Trophoblast cell (in vitro differentiated cells and primary cell): Measurements from ENCODE around the gene TCF3.

Experiments
- DNase-seq, 2 donors: peaks; one replicate each; pipeline ENCODE4 v3.0.0-alpha.2; 2016
- H2AFZ ChIP-seq: 2 replicates; pipeline ENCODE4 v1.6.1; 2013; ENCODE audit warnings: low read length, moderate library complexity, mild to moderate bottlenecking; ENCODE audit not compliant: insufficient read depth, poor library complexity
- H2AK5ac ChIP-seq: 2 replicates; pipeline ENCODE4 v1.6.1; 2013; ENCODE audit warnings: mild to moderate bottlenecking, low read length
- H2BK120ac ChIP-seq: 2 replicates; pipeline ENCODE4 v1.6.1; 2013; ENCODE audit warnings: low read length, mild to moderate bottlenecking, moderate library complexity; ENCODE audit not compliant: insufficient read depth, poor library complexity
- H2BK12ac ChIP-seq: 2 replicates; pipeline ENCODE4 v1.6.1; 2013; ENCODE audit warnings: mild to moderate bottlenecking, low read length, moderate library complexity
- H2BK5ac ChIP-seq: 2 replicates; pipeline ENCODE4 v1.6.1; 2013; ENCODE audit warnings: low read length, low read depth, moderate library complexity, mild to moderate bottlenecking; ENCODE audit not compliant: poor library complexity
- H3K14ac ChIP-seq: 2 replicates; pipeline ENCODE4 v1.6.1; 2013; ENCODE audit warnings: mild to moderate bottlenecking, low read length
- H3K18ac ChIP-seq: 2 replicates; pipeline ENCODE4 v1.6.1; 2013; ENCODE audit warnings: mild to moderate bottlenecking, low read length
- H3K23ac ChIP-seq: 2 replicates; pipeline ENCODE4 v1.6.1; 2013; ENCODE audit warnings: low read length
- H3K27ac ChIP-seq: 2 replicates; pipeline ENCODE4 v1.5.1; 2013; ENCODE audit warnings: low read depth, mild to moderate bottlenecking, inconsistent platforms, low read length, moderate library complexity
- H3K27me3 ChIP-seq: 2 replicates; pipeline ENCODE4 v1.6.1; 2013; ENCODE audit warnings: inconsistent platforms, mild to moderate bottlenecking, low read length, moderate library complexity; ENCODE audit not compliant: insufficient read depth
- H3K36me3 ChIP-seq, 2 experiments: 1 replicate in 1 of 2; 2 replicates in 1 of 2; pipeline ENCODE4 v1.6.1; 2013; ENCODE audit warnings: low read length in 2 of 2, mild to moderate bottlenecking in 2 of 2, moderate library complexity in 1 of 2; ENCODE audit not compliant: insufficient read depth in 2 of 2, control insufficient read depth in 1 of 2
- H3K4ac ChIP-seq: 2 replicates; pipeline ENCODE4 v1.6.1; 2013; ENCODE audit warnings: low read depth, mild to moderate bottlenecking, low read length, moderate library complexity
- H3K4me1 ChIP-seq, 2 experiments: 1 replicate in 1 of 2; 2 replicates in 1 of 2; pipeline ENCODE4 v1.6.1; 2013; ENCODE audit warnings: low read length in 2 of 2, mild to moderate bottlenecking in 2 of 2, moderate library complexity in 1 of 2; ENCODE audit not compliant: insufficient read depth in 2 of 2, control insufficient read depth in 1 of 2
- H3K4me2 ChIP-seq: 2 replicates; pipeline ENCODE4 v1.6.1; 2013; ENCODE audit warnings: inconsistent platforms, mild to moderate bottlenecking, low read length, moderate library complexity
- H3K4me3 ChIP-seq: 2 replicates; pipeline ENCODE4 v1.5.1; 2013; ENCODE audit warnings: mild to moderate bottlenecking, low read depth, low read length, inconsistent platforms
- H3K79me1 ChIP-seq: one replicate; pipeline ENCODE4 v1.6.1; 2013; ENCODE audit warnings: low read length
- H3K79me2 ChIP-seq: 2 replicates; pipeline ENCODE4 v1.6.1; 2013; ENCODE audit warnings: low read length, mild to moderate bottlenecking; ENCODE audit not compliant: control insufficient read depth, insufficient read depth, poor library complexity
- H3K9ac ChIP-seq: 2 replicates; pipeline ENCODE4 v1.6.1; 2013; ENCODE audit warnings: mild to moderate bottlenecking, low read length
- H3K9me3 ChIP-seq: 2 replicates; pipeline ENCODE4 v1.6.1; 2013; ENCODE audit warnings: low read depth, mild to moderate bottlenecking, control low read depth, inconsistent platforms, low read length; ENCODE audit not compliant: insufficient read depth
- H4K12ac ChIP-seq: 2 replicates; pipeline ENCODE4 v1.6.1; 2013; ENCODE audit warnings: low read depth, mild to moderate bottlenecking, low read length, moderate library complexity
- H4K8ac ChIP-seq: 2 replicates; pipeline ENCODE4 v1.6.1; 2013; ENCODE audit warnings: low read depth, mild to moderate bottlenecking, low read length, moderate library complexity
- H4K91ac ChIP-seq: one replicate; pipeline ENCODE4 v1.6.1; 2013; ENCODE audit warnings: low read depth, mild to moderate bottlenecking, low read length, moderate library complexity
- WGBS: extraction: QIAGEN DNeasy Blood & Tissue Kit; methylation state at CpG from one replicate; pipeline ENCODE4 v1.1.7; 2013; ENCODE audit warnings: missing lambda C conversion rate; ENCODE audit not compliant: insufficient read length, insufficient coverage; ENCODE audit errors: extremely low coverage; 5-methylcytosine and 5-hydroxymethylcytosine counted together

TCF3 gene

DNA sequence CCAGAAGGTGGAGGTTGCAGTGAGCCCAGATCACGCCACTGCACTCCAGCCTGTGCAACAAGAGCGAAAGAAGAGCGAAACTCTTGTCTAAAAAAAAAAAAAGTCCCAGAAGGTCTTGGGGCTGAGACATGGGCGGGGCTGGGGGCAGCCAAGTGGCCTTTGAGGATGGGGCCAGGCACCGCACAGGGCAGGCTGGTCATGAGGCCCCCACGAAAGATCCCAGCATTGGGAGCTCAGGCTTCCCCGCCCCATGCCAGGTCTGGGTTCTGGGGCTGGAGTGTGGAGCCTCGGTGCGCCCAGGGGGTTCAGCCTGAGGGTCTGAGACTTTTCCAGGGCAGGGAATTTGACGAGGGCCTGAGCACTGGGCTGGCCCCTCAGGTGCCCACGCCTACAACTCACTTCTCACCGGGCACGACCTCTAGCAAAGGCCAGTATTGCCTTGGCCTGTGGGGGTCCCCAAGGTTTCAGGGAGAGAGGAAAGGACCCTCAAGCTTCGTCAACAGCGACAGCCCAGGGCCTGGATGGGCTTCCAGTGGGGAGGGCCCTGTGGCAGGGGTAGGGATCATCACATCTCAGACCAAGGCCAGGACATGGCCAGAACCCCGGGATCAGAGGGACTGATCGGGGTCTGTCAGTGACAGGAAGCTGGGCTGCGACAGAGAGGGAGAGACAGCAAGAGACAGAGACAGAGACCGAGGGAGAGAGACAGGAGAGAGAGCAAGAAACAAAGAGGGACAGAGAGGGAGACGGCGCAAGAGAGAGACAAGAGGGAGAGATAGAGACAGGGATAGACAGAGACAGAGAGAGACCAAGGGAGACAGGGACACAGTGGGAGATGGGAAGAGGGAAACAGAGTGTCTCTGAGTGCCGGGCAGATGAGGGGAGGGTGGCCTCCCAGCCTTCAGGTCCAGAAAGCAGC, 76.8 kb downstream of the TCF3 start:
- no peaks in the 10 kb centered on the region for H3K4me1 ChIP-seq
- no peak overlapping the region for H4K8ac ChIP-seq
- H3K9ac ChIP-seq, result no peak overlapping the region
- H3K4me3 ChIP-seq, result no peak overlapping the region
- H3K79me1 ChIP-seq, result no peaks in the 10 kb centered on the region
- H2AK5ac ChIP-seq, result no peak overlapping the region
- no peak overlapping the region for H2BK12ac ChIP-seq
- no peak overlapping the region for H3K4ac ChIP-seq
- no peak overlapping the region for H3K27ac ChIP-seq
- H4K12ac ChIP-seq, result no peak overlapping the region
- H2AFZ ChIP-seq, result no peak overlapping the region
- H2BK120ac ChIP-seq, result no peak overlapping the region
- no peak overlapping the region for H3K23ac ChIP-seq
- DNase-seq, result no peak
- no peaks in the 10 kb centered on the region for H3K9me3 ChIP-seq
- no peaks in the 10 kb centered on the region for H3K79me2 ChIP-seq
- peaks cover 45% of the 10 kb centered on the region in 2 experiments for H3K36me3 ChIP-seq
- no peak overlapping the region for H2BK5ac ChIP-seq
- H3K14ac ChIP-seq, result no peak overlapping the region
- no peaks in the 10 kb centered on the region for H3K27me3 ChIP-seq
- no peak overlapping the region for H4K91ac ChIP-seq
- no peak overlapping the region for H3K18ac ChIP-seq
- no CpG with 5 or more reads among the region's 22 CpGs for whole genome bisulfite sequencing
- no peak overlapping the region for H3K4me2 ChIP-seq

DNA sequence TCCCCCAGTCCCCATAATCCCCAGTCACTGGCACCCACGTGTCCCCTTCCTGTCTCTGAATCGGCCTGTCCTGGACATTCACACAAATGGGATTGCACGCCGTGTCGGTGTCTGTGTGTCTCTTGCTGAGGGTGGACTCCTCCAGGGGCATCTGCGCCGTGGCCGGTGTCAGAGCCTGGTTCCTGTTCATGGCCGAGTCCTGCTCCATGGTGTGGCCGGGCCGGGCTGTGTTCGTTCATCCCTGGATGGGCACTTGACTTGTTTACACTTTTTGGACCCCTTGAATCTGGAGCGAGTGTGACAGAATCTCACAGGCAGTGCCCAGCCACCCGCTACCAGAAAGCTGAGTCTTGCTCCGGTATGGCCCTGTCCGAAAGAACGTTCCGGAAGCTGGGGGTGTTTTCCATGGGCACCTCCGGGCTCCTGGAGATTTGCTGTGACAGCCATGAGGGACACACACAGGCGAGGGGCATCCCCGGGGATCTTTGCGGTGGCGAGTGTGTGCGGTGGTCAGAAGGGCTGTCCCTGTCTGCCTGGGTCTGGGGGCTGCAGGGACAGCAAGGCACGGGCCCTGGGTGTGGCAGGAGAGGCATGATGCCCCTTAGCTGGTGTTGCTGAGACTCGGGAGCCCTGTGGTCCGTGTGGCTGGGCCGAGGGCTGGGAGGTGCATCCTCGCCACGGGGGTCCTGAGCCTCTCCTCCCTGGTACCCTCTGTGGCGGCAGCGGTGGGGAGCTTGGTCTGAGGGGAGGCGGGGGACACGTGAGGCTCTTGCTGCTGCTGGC, 77.9 kb downstream of the TCF3 start:
- H3K9me3 ChIP-seq, result no peaks in the 10 kb centered on the region
- no peak for DNase-seq
- WGBS, result no CpG with 5 or more reads among the region's 34 CpGs

DNA sequence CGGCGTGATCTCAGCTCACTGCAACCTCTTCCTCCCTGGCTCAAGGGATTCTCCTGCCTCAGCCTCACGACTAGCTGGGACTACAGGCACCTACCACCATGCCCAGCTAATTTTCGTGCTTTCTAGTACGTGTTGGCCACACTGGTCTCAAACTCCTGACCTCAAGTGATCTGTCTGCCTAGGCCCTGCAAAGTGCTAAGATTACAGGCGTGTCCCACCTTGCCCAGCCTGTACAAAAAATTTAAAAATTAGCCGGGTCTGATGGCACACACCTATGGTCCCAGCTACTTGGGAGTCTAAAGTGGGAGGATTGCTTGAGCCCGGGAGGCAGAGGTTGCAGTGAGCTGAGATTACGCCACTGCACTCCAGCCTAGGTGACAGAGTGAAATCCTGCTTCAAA, 79.6 kb downstream of the TCF3 start:
- H3K4me1 ChIP-seq, result peaks cover 3% of the 10 kb centered on the region in 2 experiments
- H2AFZ ChIP-seq, result no peak overlapping the region
- no peak overlapping the region for H4K91ac ChIP-seq
- no peak overlapping the region for H3K23ac ChIP-seq
- H2AK5ac ChIP-seq, result no peak overlapping the region
- H3K79me2 ChIP-seq, result no peaks in the 10 kb centered on the region
- no peak overlapping the region for H3K9ac ChIP-seq
- H2BK120ac ChIP-seq, result no peak overlapping the region
- WGBS, result no CpG with 5 or more reads among the region's 9 CpGs
- peak; percentile 86 to 91 for DNase-seq
- no peak overlapping the region for H2BK12ac ChIP-seq
- peak overlapping the region; percentile 6 for H3K27ac ChIP-seq
- no peak overlapping the region for H2BK5ac ChIP-seq
- no peak overlapping the region for H3K14ac ChIP-seq
- no peak overlapping the region for H3K4ac ChIP-seq
- no peak overlapping the region for H4K12ac ChIP-seq
- no peak overlapping the region for H3K18ac ChIP-seq
- peaks cover 3% of the 10 kb centered on the region for H3K9me3 ChIP-seq
- H3K36me3 ChIP-seq, result peaks cover 20 to 21% of the 10 kb centered on the region in 2 experiments
- H3K79me1 ChIP-seq, result no peaks in the 10 kb centered on the region
- H3K4me3 ChIP-seq, result no peak overlapping the region
- no peak overlapping the region for H3K4me2 ChIP-seq
- peaks cover 2% of the 10 kb centered on the region for H3K27me3 ChIP-seq
- H4K8ac ChIP-seq, result no peak overlapping the region

More for the DNA sequence above, 77.9 kb downstream of the TCF3 start:
- Histone ChIP-seq H4K91ac (no peak overlapping the region), H2BK5ac (no peak overlapping the region), H2AK5ac (no peak overlapping the region), H4K8ac (no peak overlapping the region), H3K14ac (no peak overlapping the region), H3K4me3 (no peak overlapping the region), H4K12ac (no peak overlapping the region), H3K4me2 (no peak overlapping the region), H3K9ac (no peak overlapping the region), H2AFZ (no peak overlapping the region), H3K79me2 (no peaks in the 10 kb centered on the region), H3K27me3 (no peaks in the 10 kb centered on the region), H3K27ac (no peak overlapping the region), H3K36me3 (peaks cover 35 to 36% of the 10 kb centered on the region in 2 experiments), H2BK120ac (no peak overlapping the region), H2BK12ac (no peak overlapping the region), H3K23ac (no peak overlapping the region), H3K18ac (no peak overlapping the region), H3K4me1 (no peaks in the 10 kb centered on the region), H3K79me1 (no peaks in the 10 kb centered on the region), H3K4ac (no peak overlapping the region)

DNA sequence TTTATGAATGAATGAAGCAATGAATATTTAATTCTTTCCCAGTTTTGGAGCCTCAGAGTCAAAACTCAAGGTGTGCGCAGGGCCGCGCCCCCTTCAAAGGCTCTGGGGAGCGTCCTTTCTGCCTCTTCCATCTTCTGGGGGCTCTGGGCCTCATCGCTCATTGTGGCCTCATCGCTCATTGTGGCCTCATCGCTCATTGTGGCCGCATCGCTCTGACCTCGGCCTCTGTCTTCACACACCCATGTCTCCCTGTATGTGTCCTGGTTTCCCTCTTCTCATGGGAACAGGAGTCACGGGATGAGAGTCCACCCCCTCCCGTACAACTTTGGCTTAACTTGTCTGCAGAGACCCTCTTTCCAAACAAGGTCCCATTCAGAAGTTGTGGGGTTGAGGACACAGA, 81.1 kb downstream of the TCF3 start:
- Histone ChIP-seq H3K23ac (no peak overlapping the region), H3K18ac (no peak overlapping the region), H3K4me3 (no peak overlapping the region), H3K79me2 (peaks cover 10% of the 10 kb centered on the region), H4K91ac (no peak overlapping the region), H4K8ac (no peak overlapping the region), H3K9ac (no peak overlapping the region), H2AFZ (no peak overlapping the region), H3K27me3 (peaks cover 2% of the 10 kb centered on the region), H3K4me1 (peaks cover 3% of the 10 kb centered on the region in 2 experiments), H2BK12ac (no peak overlapping the region), H3K27ac (no peak overlapping the region), H3K14ac (no peak overlapping the region), H4K12ac (no peak overlapping the region), H2BK120ac (no peak overlapping the region), H3K79me1 (peaks cover 9% of the 10 kb centered on the region), H3K4me2 (no peak overlapping the region), H2BK5ac (no peak overlapping the region), H3K36me3 (peaks cover 6% of the 10 kb centered on the region in 2 experiments), H2AK5ac (no peak overlapping the region), H3K4ac (no peak overlapping the region), H3K9me3 (peaks cover 3% of the 10 kb centered on the region)
- DNase-seq, result no peak
- WGBS, result no CpG with 5 or more reads among the region's 12 CpGs
